ENCODE data around the gene CYP2C19. TPM values are rescaled to one million over a fixed set of nuclear protein-coding genes. Genes with fewer than 3 reads are reported as not detected.

The CYP2C19 gene
- total RNA-seq: under 1 TPM in 1 of 2 experiments, not detected in 1; 0.07 TPM

DNA sequence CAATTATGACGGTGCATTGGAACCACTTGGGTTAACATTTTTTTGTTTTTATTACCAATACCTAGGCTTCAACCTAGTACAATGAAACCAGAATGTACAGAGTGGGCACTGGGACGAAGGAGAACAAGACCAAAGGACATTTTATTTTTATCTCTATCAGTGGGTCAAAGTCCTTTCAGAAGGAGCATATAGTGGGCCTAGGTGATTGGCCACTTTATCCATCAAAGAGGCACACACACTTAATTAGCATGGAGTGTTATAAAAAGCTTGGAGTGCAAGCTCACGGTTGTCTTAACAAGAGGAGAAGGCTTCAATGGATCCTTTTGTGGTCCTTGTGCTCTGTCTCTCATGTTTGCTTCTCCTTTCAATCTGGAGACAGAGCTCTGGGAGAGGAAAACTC, at the start of gene CYP2C19:
CYP2C19 (plus strand) TSS at position 289 of the 400 bp plus-strand sequence; CDS start at position 314, 25 bp downstream.

Other genes starting within 250 kb of the CYP2C19 start
- 10 to 100 TPM; 84.3 to 86.0 TPM for gene HELLS, start 216.9 kb upstream of the CYP2C19 start, total RNA-seq
- gene CYP2C18, start 79.0 kb upstream of the CYP2C19 start, total RNA-seq: not detected
- gene CYP2C9, start 176.0 kb downstream of the CYP2C19 start, total RNA-seq: not detected

Data from activated naive CD4-positive, alpha-beta T cell treated with anti-CD3 and anti-CD28 coated beads, Interleukin-2, amount 10 ng/mL, durations not matched to agents 5 hours and 36 hours (primary cell).